ENCODE measurements around the gene HOXA13. TPM values are rescaled to one million over a fixed set of nuclear protein-coding genes. Genes with fewer than 3 reads are reported as not detected.

Gene HOXA13
- total RNA-seq, 2 donors from 2014 or later = not detected

DNA sequence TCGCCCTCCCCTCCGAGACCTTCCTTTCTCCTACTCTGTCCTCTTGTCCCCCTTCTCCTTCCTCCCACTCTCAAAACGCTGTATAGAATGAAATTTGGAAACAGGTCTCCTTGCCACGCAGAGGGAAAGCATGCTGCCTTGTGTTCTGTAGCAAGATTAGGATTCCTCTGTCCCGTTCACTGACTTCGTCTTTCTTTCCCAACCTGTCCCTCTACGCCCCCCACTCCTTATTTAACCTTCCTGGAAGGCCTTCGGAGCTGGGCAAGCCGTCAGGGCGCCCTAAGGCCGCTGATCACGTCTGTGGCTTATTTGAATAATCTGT, 35.9 kb downstream of the HOXA13 start:
- Histone ChIP-seq H3K36me3 (ENCODE audit: control insufficient read depth, insufficient read depth, low read length) (no peaks in the 10 kb centered on the region), H3K4me3 (ENCODE audit: low read length) (no peak overlapping the region), H3K9ac (ENCODE audit: extremely low read depth, low read length, poor library complexity, severe bottlenecking) (no peak overlapping the region), H3K27ac (ENCODE audit: low read depth, low read length) (no peak overlapping the region), H3K9me3 (ENCODE audit: control insufficient read depth, low read length) (peaks cover 9% of the 10 kb centered on the region), H3K27me3 (ENCODE audit: control insufficient read depth, insufficient read depth, low read length, poor library complexity, severe bottlenecking) (peaks cover 100% of the 10 kb centered on the region), H3K4me1 (ENCODE audit: control insufficient read depth, insufficient read depth, low read length) (no peaks in the 10 kb centered on the region)
- peaks cover 99% of the 10 kb centered on the region for H3K27me3 Mint-ChIP-seq (ENCODE audit: insufficient read depth)
- no peaks in the 10 kb centered on the region for H3K36me3 Mint-ChIP-seq (ENCODE audit: low read depth)
- H3K4me3 Mint-ChIP-seq = no peak overlapping the region
- no peak for DNase-seq
- no peak overlapping the region for H3K27ac Mint-ChIP-seq
- 9 to 28% methylated on average over 4 to 12 of the region's 12 CpGs for WGBS, 2 experiments (ENCODE audit: insufficient coverage in 1 of 2, insufficient read length in 1 of 2)
- no peaks in the 10 kb centered on the region for H3K4me1 Mint-ChIP-seq
- peaks cover 8% of the 10 kb centered on the region for H3K9me3 Mint-ChIP-seq
- TF ChIP-seq, protein P1, sequence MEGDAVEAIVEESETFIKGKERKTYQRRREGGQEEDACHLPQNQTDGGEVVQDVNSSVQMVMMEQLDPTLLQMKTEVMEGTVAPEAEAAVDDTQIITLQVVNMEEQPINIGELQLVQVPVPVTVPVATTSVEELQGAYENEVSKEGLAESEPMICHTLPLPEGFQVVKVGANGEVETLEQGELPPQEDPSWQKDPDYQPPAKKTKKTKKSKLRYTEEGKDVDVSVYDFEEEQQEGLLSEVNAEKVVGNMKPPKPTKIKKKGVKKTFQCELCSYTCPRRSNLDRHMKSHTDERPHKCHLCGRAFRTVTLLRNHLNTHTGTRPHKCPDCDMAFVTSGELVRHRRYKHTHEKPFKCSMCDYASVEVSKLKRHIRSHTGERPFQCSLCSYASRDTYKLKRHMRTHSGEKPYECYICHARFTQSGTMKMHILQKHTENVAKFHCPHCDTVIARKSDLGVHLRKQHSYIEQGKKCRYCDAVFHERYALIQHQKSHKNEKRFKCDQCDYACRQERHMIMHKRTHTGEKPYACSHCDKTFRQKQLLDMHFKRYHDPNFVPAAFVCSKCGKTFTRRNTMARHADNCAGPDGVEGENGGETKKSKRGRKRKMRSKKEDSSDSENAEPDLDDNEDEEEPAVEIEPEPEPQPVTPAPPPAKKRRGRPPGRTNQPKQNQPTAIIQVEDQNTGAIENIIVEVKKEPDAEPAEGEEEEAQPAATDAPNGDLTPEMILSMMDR (conservative IDR thresholded peaks at IDR 0.05) = no peak

DNA sequence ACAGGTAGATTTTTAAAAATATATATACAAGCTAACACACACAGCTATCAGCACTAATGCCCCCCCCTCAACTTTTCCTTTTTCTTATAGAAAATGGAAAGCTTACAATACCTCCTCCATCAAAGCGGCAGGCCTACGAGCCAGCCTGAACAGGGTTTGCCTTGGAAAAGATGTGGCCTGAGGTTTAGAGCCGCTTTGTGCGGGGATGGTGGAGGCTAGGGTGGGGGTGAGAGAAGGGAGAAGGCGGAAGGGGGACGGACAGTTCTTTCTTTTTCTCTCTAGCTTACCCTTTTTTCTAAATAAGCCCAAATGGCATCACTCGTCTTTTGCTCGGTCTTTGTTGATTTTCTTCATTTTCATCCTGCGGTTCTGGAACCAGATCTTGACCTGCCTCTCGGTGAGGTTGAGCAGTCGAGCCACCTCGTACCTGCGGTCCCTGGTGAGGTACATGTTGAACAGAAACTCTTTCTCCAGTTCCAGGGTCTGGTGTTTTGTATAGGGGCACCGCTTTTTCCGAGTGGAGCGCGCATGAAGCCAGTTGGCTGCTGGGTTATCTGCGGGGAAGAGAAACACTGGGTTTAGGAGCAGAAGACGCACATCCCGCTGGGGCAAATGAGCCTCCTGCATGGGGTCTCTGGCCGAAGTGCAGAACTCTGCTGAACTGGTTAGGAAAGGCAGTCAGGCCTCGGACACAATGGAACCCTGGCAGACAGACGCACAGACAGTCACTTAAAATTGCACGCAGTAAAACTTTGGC, 36.4 kb downstream of the HOXA13 start:
- Histone ChIP-seq H3K27me3 (ENCODE audit: control insufficient read depth, insufficient read depth, low read length, poor library complexity, severe bottlenecking) (peaks cover 100% of the 10 kb centered on the region), H3K4me3 (ENCODE audit: low read length) (no peak overlapping the region), H3K9ac (ENCODE audit: extremely low read depth, low read length, poor library complexity, severe bottlenecking) (no peak overlapping the region), H3K27ac (ENCODE audit: low read depth, low read length) (peak overlapping the region; percentile 38), H3K9me3 (ENCODE audit: control insufficient read depth, low read length) (peaks cover 14% of the 10 kb centered on the region), H3K36me3 (ENCODE audit: control insufficient read depth, insufficient read depth, low read length) (no peaks in the 10 kb centered on the region), H3K4me1 (ENCODE audit: control insufficient read depth, insufficient read depth, low read length) (no peaks in the 10 kb centered on the region)
- Mint-ChIP-seq H3K4me1 (no peaks in the 10 kb centered on the region), H3K27ac (no peak overlapping the region), H3K9me3 (peaks cover 12% of the 10 kb centered on the region), H3K36me3 (ENCODE audit: low read depth) (peaks cover 2% of the 10 kb centered on the region), H3K4me3 (no peak overlapping the region), H3K27me3 (ENCODE audit: insufficient read depth) (peaks cover 99% of the 10 kb centered on the region)
- WGBS, 2 experiments (ENCODE audit: insufficient coverage in 1 of 2, insufficient read length in 1 of 2) = 23 to 24% methylated on average over 19 to 22 of the region's 24 CpGs
- TF ChIP-seq, protein P1 (conservative IDR thresholded peaks at IDR 0.05) = no peak
- DNase-seq = no peak

DNA sequence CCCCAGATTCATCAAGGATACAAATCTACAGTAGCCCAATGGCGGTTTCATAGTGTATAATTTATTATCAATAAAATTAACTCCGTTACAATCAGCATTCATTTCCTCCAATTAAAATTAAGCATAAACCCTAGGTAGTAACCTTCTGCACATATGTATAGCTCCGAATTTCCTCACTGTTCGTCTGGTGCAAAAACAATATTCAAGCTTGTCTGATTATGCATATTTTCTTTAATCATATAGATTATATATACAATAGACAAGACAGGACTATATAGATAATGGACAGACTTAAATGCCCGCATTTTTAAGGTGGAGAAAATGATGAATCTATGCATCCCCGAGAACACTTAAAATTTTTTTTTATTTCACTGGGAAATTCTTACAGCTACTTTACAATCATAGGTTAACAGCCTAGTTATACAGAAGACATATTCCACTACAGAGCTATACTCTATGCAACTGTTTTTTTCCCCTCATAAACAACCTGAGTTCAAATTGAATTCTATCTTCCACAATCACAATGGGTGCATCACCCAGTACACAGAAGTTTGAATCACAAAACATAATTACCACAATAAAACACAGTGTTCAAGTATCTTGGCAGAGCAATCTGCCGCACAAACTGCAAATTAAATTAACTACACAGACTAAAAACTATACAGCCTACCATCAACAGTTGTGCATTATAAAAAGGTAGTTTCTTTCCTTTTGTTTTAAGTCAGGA, 37.2 kb downstream of the HOXA13 start:
- DNase-seq = no peak
- Histone ChIP-seq H3K9me3 (ENCODE audit: control insufficient read depth, low read length) (peaks cover 17% of the 10 kb centered on the region), H3K9ac (ENCODE audit: extremely low read depth, low read length, poor library complexity, severe bottlenecking) (no peak overlapping the region), H3K36me3 (ENCODE audit: control insufficient read depth, insufficient read depth, low read length) (no peaks in the 10 kb centered on the region), H3K27ac (ENCODE audit: low read depth, low read length) (peak overlapping the region; percentile 38), H3K4me3 (ENCODE audit: low read length) (no peak overlapping the region), H3K27me3 (ENCODE audit: control insufficient read depth, insufficient read depth, low read length, poor library complexity, severe bottlenecking) (peaks cover 100% of the 10 kb centered on the region), H3K4me1 (ENCODE audit: control insufficient read depth, insufficient read depth, low read length) (no peaks in the 10 kb centered on the region)
- Mint-ChIP-seq H3K27ac (no peak overlapping the region), H3K4me1 (no peaks in the 10 kb centered on the region), H3K9me3 (peaks cover 20% of the 10 kb centered on the region), H3K36me3 (ENCODE audit: low read depth) (peaks cover 2% of the 10 kb centered on the region), H3K4me3 (no peak overlapping the region), H3K27me3 (ENCODE audit: insufficient read depth) (peaks cover 99% of the 10 kb centered on the region)
- TF ChIP-seq, protein P1 (conservative IDR thresholded peaks at IDR 0.05) = no peak
- 68 to 93% methylated on average over 2 to 7 of the region's 7 CpGs for WGBS, 2 experiments (ENCODE audit: insufficient coverage in 1 of 2, insufficient read length in 1 of 2)

Measured in endodermal cell (in vitro differentiated cells).